GM23338 (cell line): Measurements from ENCODE around the gene NFKB2. TPM values are rescaled to one million over a fixed set of nuclear protein-coding genes. Genes with fewer than 3 reads are reported as not detected.

Experiments used
- ATAC-seq: fragments of 200-7000 bp; cut with Tn5 transposase; 3 replicates; pipeline ENCODE4 v1.9.1; 2020
- DNase-seq: peaks from one replicate; pipeline ENCODE4 v3.0.0-alpha.2; 2015; ENCODE audit warnings: low spot score
- H2AFZ ChIP-seq: fragments of 200-600 bp; sonication (generic); 2 replicates; pipeline ENCODE4 v1.8.0; 2016; ENCODE audit warnings: antibody characterized with exemption, mild to moderate bottlenecking, moderate library complexity
- H3F3A ChIP-seq: fragments of 200-600 bp; sonication (generic); replicated peaks from 2 replicates; pipeline ENCODE4 v1.8.0; 2017; ENCODE audit warnings: antibody characterized with exemption, mixed run types, low read depth
- H3K27ac ChIP-seq: fragments of 200-600 bp; sonication (generic); 2 replicates; pipeline ENCODE4 v1.6.1; 2016; ENCODE audit warnings: low read depth
- H3K27me3 ChIP-seq: fragments of 200-600 bp; sonication (generic); 2 replicates; pipeline ENCODE4 v1.8.0; 2016; ENCODE audit warnings: mild to moderate bottlenecking, mixed run types, moderate library complexity; ENCODE audit not compliant: insufficient read depth
- H3K36me3 ChIP-seq: fragments of 200-600 bp; sonication (generic); 2 replicates; pipeline ENCODE4 v1.8.0; 2016; ENCODE audit warnings: mild to moderate bottlenecking; ENCODE audit not compliant: insufficient read depth
- H3K4me1 ChIP-seq: fragments of 200-600 bp; sonication (generic); 2 replicates; pipeline ENCODE4 v1.8.0; 2016; ENCODE audit warnings: mild to moderate bottlenecking, moderate library complexity; ENCODE audit not compliant: insufficient read depth
- H3K4me2 ChIP-seq: fragments of 200-600 bp; sonication (generic); 2 replicates; pipeline ENCODE4 v1.7.1; 2017; ENCODE audit warnings: mixed run types
- H3K4me3 ChIP-seq: fragments of 200-600 bp; sonication (generic); 2 replicates; pipeline ENCODE4 v1.6.1; 2016; ENCODE audit warnings: mixed run types
- H3K79me2 ChIP-seq: fragments of 200-600 bp; sonication (generic); replicated peaks from 2 replicates; pipeline ENCODE4 v1.8.0; 2017; ENCODE audit warnings: mild to moderate bottlenecking; ENCODE audit not compliant: insufficient read depth
- H3K9me2 ChIP-seq: fragments of 200-600 bp; sonication (generic); 2 replicates; pipeline ENCODE4 v1.8.0; 2017; ENCODE audit not compliant: insufficient read depth
- H4K20me1 ChIP-seq: fragments of 200-600 bp; sonication (generic); replicated peaks from 2 replicates; pipeline ENCODE4 v1.8.0; 2017; ENCODE audit warnings: mild to moderate bottlenecking; ENCODE audit not compliant: insufficient read depth
- H3K27ac Mint-ChIP-seq: 2 replicates; pipeline ENCODE4 v1.8.0; 2020; ENCODE audit warnings: inconsistent platforms, mild to moderate bottlenecking, moderate library complexity, mixed read lengths
- H3K27me3 Mint-ChIP-seq: 3 replicates; pipeline ENCODE4 v1.8.0; 2022; ENCODE audit warnings: low read depth, mild to moderate bottlenecking, moderate library complexity, mixed read lengths, inconsistent platforms; ENCODE audit not compliant: insufficient read depth, poor library complexity
- H3K36me3 Mint-ChIP-seq: 3 replicates; pipeline ENCODE4 v1.8.0; 2021; ENCODE audit warnings: low read depth, mild to moderate bottlenecking, inconsistent platforms, moderate library complexity, mixed read lengths
- H3K4me1 Mint-ChIP-seq: 3 replicates; pipeline ENCODE4 v1.8.0; 2020; ENCODE audit warnings: mild to moderate bottlenecking, inconsistent platforms, mixed read lengths
- H3K4me3 Mint-ChIP-seq: 3 replicates; pipeline ENCODE4 v1.8.0; 2021; ENCODE audit warnings: moderate library complexity, mild to moderate bottlenecking, inconsistent platforms, mixed read lengths
- H3K9me3 Mint-ChIP-seq: 3 replicates; pipeline ENCODE4 v1.8.0; 2020; ENCODE audit warnings: moderate library complexity, mild to moderate bottlenecking, inconsistent platforms, mixed read lengths
- NANOG ChIP-seq: IDR thresholded peaks from 2 replicates; pipeline ENCODE4 v1.6.1; 2016; ENCODE audit warnings: antibody characterized with exemption, borderline replicate concordance
- polyA plus RNA-seq: library from polyadenylated mRNA; unstranded; fragments of >200 nt; fragmentation: Nextera tagmentation; extraction: Ambion mirVana; gene quantifications from 2 replicates; pipeline ENCODE4 v1.2.1, GENCODE V29; 2016
- total RNA-seq: library from RNA; depleted of rRNA; stranded (reverse); fragments of >200 nt; shearing (Covaris generic); gene quantifications from 2 replicates; pipeline ENCODE4 v1.2.3, GENCODE V29; 2014
- TF ChIP-seq, protein P1 (sequence below): fragments of 250-450 bp; sonication (Bioruptor Pico); IDR thresholded peaks from 2 replicates; pipeline ENCODE4 v1.5.0; 2020; ENCODE audit warnings: mild to moderate bottlenecking, moderate library complexity

NFKB2 gene
- total and polyA plus RNA-seq, 2 experiments from 2014 or later: 6.8 to 29.4 TPM

DNA sequence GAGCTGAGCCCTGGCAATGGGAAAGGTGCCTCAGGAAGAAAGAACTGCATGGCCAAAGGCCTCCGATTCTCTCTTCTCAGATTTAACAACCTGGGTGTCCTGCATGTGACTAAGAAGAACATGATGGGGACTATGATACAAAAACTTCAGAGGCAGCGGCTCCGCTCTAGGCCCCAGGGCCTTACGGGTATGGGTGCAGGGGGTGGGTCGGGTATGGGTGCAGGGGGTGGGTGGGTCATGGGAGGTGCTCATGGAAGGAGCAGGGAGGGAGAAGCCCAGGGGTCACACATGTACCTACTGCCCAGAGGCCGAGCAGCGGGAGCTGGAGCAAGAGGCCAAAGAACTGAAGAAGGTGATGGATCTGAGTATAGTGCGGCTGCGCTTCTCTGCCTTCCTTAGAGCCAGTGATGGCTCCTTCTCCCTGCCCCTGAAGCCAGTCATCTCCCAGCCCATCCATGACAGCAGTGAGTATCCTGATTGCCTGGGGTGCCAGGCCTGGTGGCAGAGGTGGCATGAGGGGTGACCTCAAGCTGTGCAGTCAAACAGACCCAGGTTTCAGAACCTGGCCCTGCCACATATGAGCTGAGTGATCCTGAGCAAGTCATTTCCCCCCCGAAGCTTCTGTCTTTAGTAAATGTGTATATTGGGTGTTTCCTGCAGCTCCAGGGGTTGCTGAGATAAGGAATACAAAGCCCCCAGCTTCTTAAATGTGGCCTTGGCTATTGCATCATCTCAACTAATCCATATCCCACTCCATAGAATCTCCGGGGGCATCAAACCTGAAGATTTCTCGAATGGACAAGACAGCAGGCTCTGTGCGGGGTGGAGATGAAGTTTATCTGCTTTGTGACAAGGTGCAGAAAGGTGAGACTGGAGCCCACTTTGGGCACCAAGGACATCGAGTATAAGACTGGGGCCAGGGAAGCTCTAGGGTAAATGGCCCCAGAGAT lies 2.0 kb downstream of the NFKB2 start:
- H2AFZ ChIP-seq: no peak overlapping the region
- H4K20me1 ChIP-seq: no peaks in the 10 kb centered on the region; the same call in 1 of the 2 replicates
- H3F3A ChIP-seq: 0 out of 2 replicates have a peak, but pooled peaks cover 9% of the 10 kb centered on the region
- H3K36me3 ChIP-seq: no peaks in the 10 kb centered on the region
- H3K9me2 ChIP-seq: no peaks in the 10 kb centered on the region
- no peak for TF ChIP-seq NANOG
- TF ChIP-seq, protein P1, sequence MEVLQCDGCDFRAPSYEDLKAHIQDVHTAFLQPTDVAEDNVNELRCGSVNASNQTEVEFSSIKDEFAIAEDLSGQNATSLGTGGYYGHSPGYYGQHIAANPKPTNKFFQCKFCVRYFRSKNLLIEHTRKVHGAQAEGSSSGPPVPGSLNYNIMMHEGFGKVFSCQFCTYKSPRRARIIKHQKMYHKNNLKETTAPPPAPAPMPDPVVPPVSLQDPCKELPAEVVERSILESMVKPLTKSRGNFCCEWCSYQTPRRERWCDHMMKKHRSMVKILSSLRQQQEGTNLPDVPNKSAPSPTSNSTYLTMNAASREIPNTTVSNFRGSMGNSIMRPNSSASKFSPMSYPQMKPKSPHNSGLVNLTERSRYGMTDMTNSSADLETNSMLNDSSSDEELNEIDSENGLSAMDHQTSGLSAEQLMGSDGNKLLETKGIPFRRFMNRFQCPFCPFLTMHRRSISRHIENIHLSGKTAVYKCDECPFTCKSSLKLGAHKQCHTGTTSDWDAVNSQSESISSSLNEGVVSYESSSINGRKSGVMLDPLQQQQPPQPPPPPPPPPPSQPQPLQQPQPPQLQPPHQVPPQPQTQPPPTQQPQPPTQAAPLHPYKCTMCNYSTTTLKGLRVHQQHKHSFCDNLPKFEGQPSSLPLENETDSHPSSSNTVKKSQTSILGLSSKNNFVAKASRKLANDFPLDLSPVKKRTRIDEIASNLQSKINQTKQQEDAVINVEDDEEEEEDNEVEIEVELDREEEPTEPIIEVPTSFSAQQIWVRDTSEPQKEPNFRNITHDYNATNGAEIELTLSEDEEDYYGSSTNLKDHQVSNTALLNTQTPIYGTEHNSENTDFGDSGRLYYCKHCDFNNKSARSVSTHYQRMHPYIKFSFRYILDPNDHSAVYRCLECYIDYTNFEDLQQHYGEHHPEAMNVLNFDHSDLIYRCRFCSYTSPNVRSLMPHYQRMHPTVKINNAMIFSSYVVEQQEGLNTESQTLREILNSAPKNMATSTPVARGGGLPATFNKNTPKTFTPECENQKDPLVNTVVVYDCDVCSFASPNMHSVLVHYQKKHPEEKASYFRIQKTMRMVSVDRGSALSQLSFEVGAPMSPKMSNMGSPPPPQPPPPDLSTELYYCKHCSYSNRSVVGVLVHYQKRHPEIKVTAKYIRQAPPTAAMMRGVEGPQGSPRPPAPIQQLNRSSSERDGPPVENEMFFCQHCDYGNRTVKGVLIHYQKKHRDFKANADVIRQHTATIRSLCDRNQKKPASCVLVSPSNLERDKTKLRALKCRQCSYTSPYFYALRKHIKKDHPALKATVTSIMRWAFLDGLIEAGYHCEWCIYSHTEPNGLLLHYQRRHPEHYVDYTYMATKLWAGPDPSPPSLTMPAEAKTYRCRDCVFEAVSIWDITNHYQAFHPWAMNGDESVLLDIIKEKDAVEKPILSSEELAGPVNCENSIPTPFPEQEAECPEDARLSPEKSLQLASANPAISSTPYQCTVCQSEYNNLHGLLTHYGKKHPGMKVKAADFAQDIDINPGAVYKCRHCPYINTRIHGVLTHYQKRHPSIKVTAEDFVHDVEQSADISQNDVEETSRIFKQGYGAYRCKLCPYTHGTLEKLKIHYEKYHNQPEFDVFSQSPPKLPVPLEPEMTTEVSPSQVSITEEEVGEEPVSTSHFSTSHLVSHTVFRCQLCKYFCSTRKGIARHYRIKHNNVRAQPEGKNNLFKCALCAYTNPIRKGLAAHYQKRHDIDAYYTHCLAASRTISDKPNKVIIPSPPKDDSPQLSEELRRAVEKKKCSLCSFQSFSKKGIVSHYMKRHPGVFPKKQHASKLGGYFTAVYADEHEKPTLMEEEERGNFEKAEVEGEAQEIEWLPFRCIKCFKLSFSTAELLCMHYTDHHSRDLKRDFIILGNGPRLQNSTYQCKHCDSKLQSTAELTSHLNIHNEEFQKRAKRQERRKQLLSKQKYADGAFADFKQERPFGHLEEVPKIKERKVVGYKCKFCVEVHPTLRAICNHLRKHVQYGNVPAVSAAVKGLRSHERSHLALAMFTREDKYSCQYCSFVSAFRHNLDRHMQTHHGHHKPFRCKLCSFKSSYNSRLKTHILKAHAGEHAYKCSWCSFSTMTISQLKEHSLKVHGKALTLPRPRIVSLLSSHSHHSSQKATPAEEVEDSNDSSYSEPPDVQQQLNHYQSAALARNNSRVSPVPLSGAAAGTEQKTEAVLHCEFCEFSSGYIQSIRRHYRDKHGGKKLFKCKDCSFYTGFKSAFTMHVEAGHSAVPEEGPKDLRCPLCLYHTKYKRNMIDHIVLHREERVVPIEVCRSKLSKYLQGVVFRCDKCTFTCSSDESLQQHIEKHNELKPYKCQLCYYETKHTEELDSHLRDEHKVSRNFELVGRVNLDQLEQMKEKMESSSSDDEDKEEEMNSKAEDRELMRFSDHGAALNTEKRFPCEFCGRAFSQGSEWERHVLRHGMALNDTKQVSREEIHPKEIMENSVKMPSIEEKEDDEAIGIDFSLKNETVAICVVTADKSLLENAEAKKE: no peak
- Mint-ChIP-seq H3K27ac (no peak overlapping the region), H3K36me3 (no peaks in the 10 kb centered on the region; the same call in 2 of the 3 replicates), H3K4me3 (no peak overlapping the region; the same call in 2 of the 3 replicates), H3K27me3 (peaks cover 42% of the 10 kb centered on the region), H3K9me3 (no peaks in the 10 kb centered on the region), H3K4me1 (peaks cover 16% of the 10 kb centered on the region)
- no peak overlapping the region for H3K27ac ChIP-seq
- H3K79me2 ChIP-seq: no peaks in the 10 kb centered on the region
- peaks cover 13% of the 10 kb centered on the region for H3K4me1 ChIP-seq
- ATAC-seq: no peak
- H3K27me3 ChIP-seq: peaks cover 30% of the 10 kb centered on the region
- no peak overlapping the region for H3K4me3 ChIP-seq
- no peak for DNase-seq
- H3K4me2 ChIP-seq: no peak overlapping the region
